Right lobe of liver (tissue), 6 donors: ENCODE results near the gene TCF4. TPM values are rescaled to one million over a fixed set of nuclear protein-coding genes. Genes with fewer than 3 reads are reported as not detected.

Source experiments
- ATAC-seq, 4 donors: fragments of 200-7000 bp; cut with Tn5 transposase; one replicate each; pipeline ENCODE4 v1.9.1; 2020; ENCODE audit warnings: mild to moderate bottlenecking in 4 of 4, moderate library complexity in 4 of 4
- DNase-seq, 3 donors: peaks; one replicate each; pipeline ENCODE4 v3.0.0-alpha.2; 2020
- H3K27ac ChIP-seq, 3 donors: fragments of 200-600 bp; one replicate each; pipeline ENCODE4 v1.8.0; 2022
- H3K27me3 ChIP-seq, 2 donors: fragments of 200-600 bp; one replicate each; pipeline ENCODE4 v1.8.0; 2022
- H3K36me3 ChIP-seq, 4 donors: fragments of 200-600 bp; sonication (generic) in 1 of 4; one replicate each; pipeline versions ENCODE4 v1.5.1 to v1.8.0; 2017 to 2022; ENCODE audit warnings: control low read depth in 1 of 4
- H3K4me1 ChIP-seq, 4 donors: fragments of 200-600 bp; sonication (generic) in 1 of 4; one replicate each; pipeline versions ENCODE4 v1.5.1 to v1.8.0; 2017 to 2022; ENCODE audit warnings: control low read depth in 1 of 4
- H3K4me3 ChIP-seq, 3 donors: fragments of 200-600 bp; one replicate each; pipeline ENCODE4 v1.8.0; 2022
- H3K9me3 ChIP-seq, 4 donors: fragments of 200-600 bp; sonication (generic) in 1 of 4; one replicate each; pipeline versions ENCODE4 v1.5.1 to v1.8.0; 2017 to 2022; ENCODE audit warnings: control low read depth in 1 of 4
- CTCF ChIP-seq, 4 donors: fragments of 200-600 bp in 3 of 4; fragments of 450-650 bp in 1 of 4; IDR thresholded peaks; one replicate each; pipeline versions ENCODE4 v1.5.1 to v1.8.0; 2016 to 2022; ENCODE audit warnings: antibody characterized with exemption in 4 of 4, mild to moderate bottlenecking in 2 of 4
- POLR2A ChIP-seq: fragments of 450-650 bp; IDR thresholded peaks from one replicate; pipeline ENCODE4 v1.6.1; 2017; ENCODE audit warnings: antibody characterized with exemption, mild to moderate bottlenecking
- WGBS: methylation state at CpG from one replicate; pipeline ENCODE4 v1.1.6; 2018; ENCODE audit warnings: low coverage, low lambda C conversion rate; ENCODE audit not compliant: insufficient coverage; ENCODE audit errors: missing lambda C conversion rate; 5-methylcytosine and 5-hydroxymethylcytosine counted together
- intact Hi-C, 2 donors: fragments of 100-400 bp; cut with DNase I; formaldehyde crosslinking; loops; one replicate each; pipeline versions ENCODE4 v1.11.2 to v1.14.1; 2022
- total RNA-seq, 6 experiments: library from RNA; depleted of rRNA in 2 of 6; stranded (reverse); fragments of >200 nt in 2 of 6; fragmentation: NEBNext Ultra II Directional in 3 of 6; extraction: Animal tissue kit (Norgen Biotek cat#: 25700) in 3 of 6; gene quantifications; one replicate each; pipeline versions ENCODE4 v1.1.0 to v1.2.4, GENCODE V29; 2016 to 2023
- donor health status: DM: no; HTN: yes; CAD: no.
- donor health status: DM: no; HTN: no; CAD: no.
- donor health status: DM: no; HTN: no; CAD: no.
- donor health status: DM: no; HTN: yes; CAD: no.
- donor health status: DM: no; HTN: yes; CAD: no.

Gene TCF4
- total RNA-seq, 6 experiments from 2014 or later = 8.1 to 19.5 (median 10.4) TPM

DNA sequence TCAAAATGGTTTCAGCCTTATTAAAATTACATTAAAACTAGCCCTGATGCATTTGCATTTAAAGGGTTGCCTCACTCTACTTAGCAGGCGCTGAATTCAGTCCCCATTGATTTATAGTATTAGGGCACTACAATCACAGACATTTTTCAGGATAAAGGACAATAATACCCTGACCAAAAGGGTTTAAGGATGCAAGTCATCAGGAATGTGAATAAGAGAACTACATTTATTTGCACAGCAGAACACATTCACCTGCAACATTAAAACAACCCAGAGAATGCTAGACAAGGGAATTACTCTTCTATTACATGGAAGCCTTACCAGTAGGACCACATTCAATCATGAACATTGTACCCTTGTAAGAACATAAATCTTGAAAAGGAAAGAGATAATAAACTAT lies 93.6 kb downstream of the TCF4 start:
- no peak for TF ChIP-seq POLR2A
- no peak for TF ChIP-seq CTCF (IDR thresholded peaks at IDR 0.05)
- ATAC-seq (no peak), DNase-seq (no peak)
- no peak overlapping the region for H3K4me3 ChIP-seq
- WGBS = 70% methylated on average over 1 of the region's 1 CpG
- intact Hi-C loops = no loop called here
- no peaks in the 10 kb centered on the region for H3K27me3 ChIP-seq
- H3K9me3 ChIP-seq = no peaks in the 10 kb centered on the region
- H3K4me1 ChIP-seq = no peaks in the 10 kb centered on the region
- no peak overlapping the region for H3K27ac ChIP-seq
- H3K36me3 ChIP-seq = no peaks in the 10 kb centered on the region

GRCh38 chr18:55491616-55492015 lies 96.4 kb downstream of the TCF4 start:
- Histone ChIP-seq H3K4me1 (no peaks in the 10 kb centered on the region), H3K27ac (no peak overlapping the region), H3K27me3 (no peaks in the 10 kb centered on the region), H3K36me3 (no peaks in the 10 kb centered on the region), H3K9me3 (no peaks in the 10 kb centered on the region), H3K4me3 (no peak overlapping the region)
- 70% methylated on average over 4 of the region's 4 CpGs for WGBS
- ATAC-seq (no peak), DNase-seq (no peak)
- intact Hi-C loops = no loop called here
- TF ChIP-seq POLR2A (no peak), CTCF (IDR thresholded peaks at IDR 0.05) (no peak)

DNA sequence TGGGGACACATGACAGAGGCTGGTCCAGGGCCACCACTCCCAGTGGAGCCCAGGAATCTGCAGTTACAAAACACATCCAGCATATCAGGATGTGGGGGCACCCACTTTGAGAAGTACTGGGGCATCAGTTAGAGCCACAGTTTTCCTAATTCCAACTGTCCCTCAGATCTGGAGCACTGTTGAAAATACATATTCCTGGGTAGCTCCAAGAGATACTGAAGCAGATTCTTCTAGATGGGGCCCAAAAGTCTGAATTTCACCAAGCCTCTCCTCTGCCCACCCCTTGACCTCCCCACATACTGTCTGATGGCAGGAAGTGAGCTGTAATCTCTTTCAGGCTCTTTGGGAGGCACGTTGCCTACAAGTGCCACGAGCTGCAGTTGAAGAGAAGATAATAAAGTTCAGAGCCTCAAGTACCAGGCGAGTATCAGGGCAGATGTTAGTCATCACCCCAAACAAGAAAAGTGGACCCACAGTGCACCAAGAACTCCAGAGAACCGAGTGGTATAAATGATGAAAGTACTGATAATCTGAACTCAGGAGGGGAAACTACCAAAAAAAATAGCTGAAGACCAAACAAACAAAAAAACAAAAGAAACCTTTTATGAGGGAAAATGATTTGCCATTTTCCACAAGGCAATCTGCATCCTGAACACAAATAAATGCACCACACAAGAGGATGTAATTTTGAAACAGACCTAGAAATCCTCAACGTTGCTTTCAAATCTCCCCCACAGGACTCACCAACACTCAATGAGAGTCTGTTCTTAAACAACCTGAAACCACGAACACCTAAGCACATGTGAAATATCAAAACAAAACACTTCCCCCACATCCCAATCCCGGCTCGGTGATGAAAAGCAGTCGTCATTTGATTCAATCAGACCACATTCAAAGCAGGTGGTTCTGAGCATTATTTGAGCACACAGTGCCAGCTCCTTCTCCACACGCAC lies 98.7 kb downstream of the TCF4 start:
- no peak for TF ChIP-seq CTCF (IDR thresholded peaks at IDR 0.05)
- no peak for TF ChIP-seq POLR2A
- DNase-seq = no peak
- 28% methylated on average over 9 of the region's 10 CpGs for WGBS

DNA sequence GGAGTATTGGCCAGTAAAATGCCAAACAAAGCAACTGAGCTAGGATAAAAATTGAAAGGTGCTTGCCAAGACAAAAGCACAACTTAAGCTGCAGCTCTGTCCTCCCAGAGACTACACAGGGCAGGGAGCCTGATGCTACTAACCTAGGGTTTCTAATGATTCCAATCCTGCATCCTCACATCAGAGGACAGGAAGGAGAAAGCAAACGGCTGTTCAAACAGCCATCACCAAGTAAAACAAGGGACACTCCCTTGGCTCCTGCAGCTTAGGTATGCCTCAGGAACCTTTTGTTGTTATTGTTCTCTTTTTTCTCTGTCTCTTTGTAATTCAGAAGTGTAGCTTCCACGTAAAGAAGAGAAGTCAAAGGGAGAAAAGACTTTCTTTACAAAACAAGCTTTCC lies 99.5 kb downstream of the TCF4 start:
- Histone ChIP-seq H3K4me3 (no peak overlapping the region), H3K27ac (no peak overlapping the region), H3K9me3 (no peaks in the 10 kb centered on the region), H3K27me3 (no peaks in the 10 kb centered on the region), H3K36me3 (no peaks in the 10 kb centered on the region), H3K4me1 (no peaks in the 10 kb centered on the region)
- intact Hi-C loops = no loop called here
- 25% methylated on average over 2 of the region's 2 CpGs for WGBS
- ATAC-seq (no peak), DNase-seq (no peak)
- TF ChIP-seq POLR2A (no peak), CTCF (IDR thresholded peaks at IDR 0.05) (no peak)

More for the DNA sequence above, 98.7 kb downstream of the TCF4 start:
- ATAC-seq = no peak
- Histone ChIP-seq H3K4me3 (no peak overlapping the region), H3K9me3 (no peaks in the 10 kb centered on the region), H3K27ac (no peak overlapping the region), H3K36me3 (no peaks in the 10 kb centered on the region), H3K4me1 (no peaks in the 10 kb centered on the region), H3K27me3 (no peaks in the 10 kb centered on the region)
- intact Hi-C loops = no loop called here
